Upper lobe of left lung (tissue), 6 donors: ENCODE measurements around the gene ATOH8. TPM values are rescaled to one million over a fixed set of nuclear protein-coding genes. Genes with fewer than 3 reads are reported as not detected.

Source experiments
- ATAC-seq, 2 donors: fragments of 200-7000 bp; cut with Tn5 transposase; one replicate each; pipeline ENCODE4 v1.9.1; 2022; ENCODE audit warnings: mild to moderate bottlenecking in 2 of 2, moderate library complexity in 2 of 2; ENCODE audit not compliant: low FRiP score in 2 of 2
- DNase-seq, 2 donors: peaks; one replicate each; pipeline ENCODE4 v3.0.0-alpha.2; 2019 to 2020
- H3K27ac ChIP-seq, 4 donors: fragments of 200-600 bp; sonication (generic); one replicate each; pipeline ENCODE4 v1.5.1; 2016 to 2019
- H3K27me3 ChIP-seq, 4 donors: fragments of 200-600 bp; sonication (generic); one replicate each; pipeline ENCODE4 v1.5.1; 2017 to 2019
- H3K36me3 ChIP-seq, 4 donors: fragments of 200-600 bp; sonication (generic); one replicate each; pipeline ENCODE4 v1.5.1; 2016 to 2019
- H3K4me1 ChIP-seq, 4 donors: fragments of 200-600 bp; sonication (generic); one replicate each; pipeline ENCODE4 v1.5.1; 2018 to 2019
- H3K4me3 ChIP-seq, 4 donors: fragments of 200-600 bp; sonication (generic); one replicate each; pipeline ENCODE4 v1.5.1; 2017 to 2019; ENCODE audit warnings: mild to moderate bottlenecking in 2 of 4, moderate library complexity in 1 of 4
- H3K9me3 ChIP-seq, 4 donors: fragments of 200-600 bp; sonication (generic); one replicate each; pipeline ENCODE4 v1.5.1; 2018 to 2019
- CTCF ChIP-seq, 6 experiments: fragments of 450-650 bp in 4 of 6; fragments of 200-600 bp in 2 of 6; sonication (generic) in 2 of 6; IDR thresholded peaks; one replicate each; pipeline ENCODE4 v1.5.1; 2016 to 2019; ENCODE audit warnings: antibody characterized with exemption in 6 of 6
- EP300 ChIP-seq, 4 donors: sonication (generic); formaldehyde crosslinking; IDR thresholded peaks; one replicate each; pipeline ENCODE4 v1.5.1; 2017; ENCODE audit warnings: antibody characterized with exemption in 4 of 4, control low read depth in 2 of 4
- POLR2A ChIP-seq, 4 donors: fragments of 450-650 bp; IDR thresholded peaks; one replicate each; pipeline ENCODE4 v1.5.1; 2016 to 2017; ENCODE audit warnings: antibody characterized with exemption in 4 of 4, mild to moderate bottlenecking in 2 of 4
- POLR2AphosphoS5 ChIP-seq, 2 donors: sonication (generic); formaldehyde crosslinking; IDR thresholded peaks; one replicate each; pipeline ENCODE4 v1.5.1; 2017; ENCODE audit warnings: antibody characterized with exemption in 2 of 2
- WGBS, 2 donors: methylation state at CpG; one replicate each; pipeline ENCODE4 v1.1.5; 2017 to 2018; 5-methylcytosine and 5-hydroxymethylcytosine counted together
- total RNA-seq, 6 donors: library from RNA; depleted of rRNA in 4 of 6; stranded (reverse); fragments of >200 nt in 4 of 6; gene quantifications; one replicate each; pipeline versions ENCODE4 v1.1.0 to v1.2.1, GENCODE V29; 2016 to 2021
- donor health status: DM: no; HTN: no; CAD: no; lungs with moderate emphysema.
- donor health status: DM: no; HTN: yes; CAD: no; lungs with severe emphysema.

Gene ATOH8
- total RNA-seq, 6 donors from 2014 or later, result 60.2 to 121 (median 85.1) TPM

- Histone ChIP-seq H3K4me3 (peak overlapping the region; percentile 72 to 95 (median 84)), H3K27ac (peak overlapping the region; percentile 82 to 98 (median 91)), H3K9me3 (no peaks in the 10 kb centered on the region), H3K27me3 (peaks cover 0 to 13% (median 0%) of the 10 kb centered on the region in 4 donors), H3K36me3 (peaks cover 0 to 36% (median 11%) of the 10 kb centered on the region in 4 donors), H3K4me1 (peaks cover 60 to 98% (median 71%) of the 10 kb centered on the region in 4 donors)
- ATAC-seq (no peak), DNase-seq (no peak)
- TF ChIP-seq EP300 (IDR thresholded peaks at IDR 0.05) (no peak), POLR2AphosphoS5 (IDR thresholded peaks at IDR 0.05) (no peak), CTCF (IDR thresholded peaks at IDR 0.05) (no peak), POLR2A (IDR thresholded peaks at IDR 0.05) (no peak)
- 52 to 88% methylated on average over 5 to 6 of the region's 6 CpGs for WGBS, 2 donors
Observed at GRCh38 chr2:85756195-85756594, 2.4 kb downstream of the ATOH8 start.

- 55 to 59% methylated on average over 8 to 9 of the region's 9 CpGs for WGBS, 2 donors
- peak overlapping the region; percentile 10 to 95 (median 78) for H3K4me3 ChIP-seq
- peaks cover 0 to 13% (median 0%) of the 10 kb centered on the region in 4 donors for H3K27me3 ChIP-seq
- H3K27ac ChIP-seq, result peak overlapping the region; percentile 82 to 98 (median 91)
- no peaks in the 10 kb centered on the region for H3K9me3 ChIP-seq
- TF ChIP-seq POLR2A (IDR thresholded peaks at IDR 0.05) (peak in 1 of 4 donors; percentile 24), CTCF (IDR thresholded peaks at IDR 0.05) (no peak)
- peak in 1 of 2 donors; percentile 7 for ATAC-seq
- peak in 1 of 2 donors; percentile 69 for DNase-seq
- peaks cover 0 to 40% (median 11%) of the 10 kb centered on the region in 4 donors for H3K36me3 ChIP-seq
- H3K4me1 ChIP-seq, result peaks cover 64 to 99% (median 73%) of the 10 kb centered on the region in 4 donors
Observed at GRCh38 chr2:85756822-85757435, 3.1 kb downstream of the ATOH8 start.

- peak overlapping the region in 2 of 4 donors; percentile 38 to 67 for H3K27ac ChIP-seq
- TF ChIP-seq EP300 (IDR thresholded peaks at IDR 0.05) (no peak), POLR2AphosphoS5 (IDR thresholded peaks at IDR 0.05) (no peak), POLR2A (IDR thresholded peaks at IDR 0.05) (no peak), CTCF (IDR thresholded peaks at IDR 0.05) (no peak)
- peak overlapping the region in 1 of 4 donors; percentile 72 for H3K4me3 ChIP-seq
- DNase-seq (no peak), ATAC-seq (no peak)
- H3K4me1 ChIP-seq, result peaks cover 67 to 93% (median 75%) of the 10 kb centered on the region in 4 donors
- WGBS, 2 donors, result 70 to 82% methylated on average over 4 to 5 of the region's 5 CpGs
- peaks cover 0 to 13% (median 0%) of the 10 kb centered on the region in 4 donors for H3K27me3 ChIP-seq
- H3K36me3 ChIP-seq, result peaks cover 0 to 40% (median 11%) of the 10 kb centered on the region in 4 donors
- H3K9me3 ChIP-seq, result no peaks in the 10 kb centered on the region
Observed at GRCh38 chr2:85757860-85758259, 4.1 kb downstream of the ATOH8 start.

GRCh38 chr2:85758361-85759256 lies 4.8 kb downstream of the ATOH8 start:
- ATAC-seq, result no peak

More at GRCh38 chr2:85758361-85759256, 4.8 kb downstream of the ATOH8 start:
- peaks cover 0 to 40% (median 11%) of the 10 kb centered on the region in 4 donors for H3K36me3 ChIP-seq
- WGBS, 2 donors, result 78 to 84% methylated on average over 4 to 14 of the region's 19 CpGs
- no peak for TF ChIP-seq CTCF (IDR thresholded peaks at IDR 0.05)
- TF ChIP-seq POLR2A (IDR thresholded peaks at IDR 0.05), result no peak
- TF ChIP-seq EP300 (IDR thresholded peaks at IDR 0.05), result no peak
- no peak for TF ChIP-seq POLR2AphosphoS5 (IDR thresholded peaks at IDR 0.05)
- peak overlapping the region in 2 of 4 donors; percentile 19 to 72 for H3K4me3 ChIP-seq
- H3K9me3 ChIP-seq, result no peaks in the 10 kb centered on the region
- H3K27ac ChIP-seq, result peak overlapping the region in 3 of 4 donors; percentile 2 to 67 (median 38)
- H3K4me1 ChIP-seq, result peaks cover 67 to 86% (median 70%) of the 10 kb centered on the region in 4 donors
- peak in 1 of 2 donors; percentile 73 for DNase-seq
- H3K27me3 ChIP-seq, result peaks cover 0 to 9% (median 0%) of the 10 kb centered on the region in 4 donors
